ENCODE data around the gene HRH1. TPM values are rescaled to one million over a fixed set of nuclear protein-coding genes. Genes with fewer than 3 reads are reported as not detected.
A peak's percentile ranks its signal among the peaks of the same experiment; 100 is the strongest.

HRH1 gene
- total RNA-seq, 3 donors from 2014 or later = 8.3 to 16.7 (median 10.3) TPM

DNA sequence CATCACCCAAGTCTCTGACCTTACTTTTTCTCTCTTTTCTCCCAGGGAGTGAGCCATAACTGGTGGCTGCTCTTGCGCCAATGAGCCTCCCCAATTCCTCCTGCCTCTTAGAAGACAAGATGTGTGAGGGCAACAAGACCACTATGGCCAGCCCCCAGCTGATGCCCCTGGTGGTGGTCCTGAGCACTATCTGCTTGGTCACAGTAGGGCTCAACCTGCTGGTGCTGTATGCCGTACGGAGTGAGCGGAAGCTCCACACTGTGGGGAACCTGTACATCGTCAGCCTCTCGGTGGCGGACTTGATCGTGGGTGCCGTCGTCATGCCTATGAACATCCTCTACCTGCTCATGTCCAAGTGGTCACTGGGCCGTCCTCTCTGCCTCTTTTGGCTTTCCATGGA is 104.7 kb downstream of the HRH1 start:
- TF ChIP-seq, protein P1, sequence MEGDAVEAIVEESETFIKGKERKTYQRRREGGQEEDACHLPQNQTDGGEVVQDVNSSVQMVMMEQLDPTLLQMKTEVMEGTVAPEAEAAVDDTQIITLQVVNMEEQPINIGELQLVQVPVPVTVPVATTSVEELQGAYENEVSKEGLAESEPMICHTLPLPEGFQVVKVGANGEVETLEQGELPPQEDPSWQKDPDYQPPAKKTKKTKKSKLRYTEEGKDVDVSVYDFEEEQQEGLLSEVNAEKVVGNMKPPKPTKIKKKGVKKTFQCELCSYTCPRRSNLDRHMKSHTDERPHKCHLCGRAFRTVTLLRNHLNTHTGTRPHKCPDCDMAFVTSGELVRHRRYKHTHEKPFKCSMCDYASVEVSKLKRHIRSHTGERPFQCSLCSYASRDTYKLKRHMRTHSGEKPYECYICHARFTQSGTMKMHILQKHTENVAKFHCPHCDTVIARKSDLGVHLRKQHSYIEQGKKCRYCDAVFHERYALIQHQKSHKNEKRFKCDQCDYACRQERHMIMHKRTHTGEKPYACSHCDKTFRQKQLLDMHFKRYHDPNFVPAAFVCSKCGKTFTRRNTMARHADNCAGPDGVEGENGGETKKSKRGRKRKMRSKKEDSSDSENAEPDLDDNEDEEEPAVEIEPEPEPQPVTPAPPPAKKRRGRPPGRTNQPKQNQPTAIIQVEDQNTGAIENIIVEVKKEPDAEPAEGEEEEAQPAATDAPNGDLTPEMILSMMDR (IDR thresholded peaks at IDR 0.05) = no peak
- Histone ChIP-seq H3K4me1 (ENCODE audit: low read depth) (no peaks in the 10 kb centered on the region), H3K4me3 (no peak overlapping the region), H3K36me3 (ENCODE audit: low read depth) (no peaks in the 10 kb centered on the region), H3K9me3 (no peaks in the 10 kb centered on the region)
- intact Hi-C loops (cut with DNase I, micrococcal nuclease) = no loop called here
- DNase-seq (no peak), ATAC-seq (no peak)

DNA sequence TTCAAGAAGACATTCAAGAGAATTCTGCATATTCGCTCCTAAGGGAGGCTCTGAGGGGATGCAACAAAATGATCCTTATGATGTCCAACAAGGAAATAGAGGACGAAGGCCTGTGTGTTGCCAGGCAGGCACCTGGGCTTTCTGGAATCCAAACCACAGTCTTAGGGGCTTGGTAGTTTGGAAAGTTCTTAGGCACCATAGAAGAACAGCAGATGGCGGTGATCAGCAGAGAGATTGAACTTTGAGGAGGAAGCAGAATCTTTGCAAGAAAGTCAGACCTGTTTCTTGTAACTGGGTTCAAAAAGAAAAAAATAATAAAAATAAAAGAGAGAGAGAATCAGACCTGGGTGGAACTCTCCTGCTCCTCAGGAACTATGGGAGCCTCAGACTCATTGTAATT is 106.2 kb downstream of the HRH1 start:
- no peaks in the 10 kb centered on the region for H3K9me3 ChIP-seq
- intact Hi-C loops (cut with DNase I, micrococcal nuclease) = no loop called here
- no peak for DNase-seq
- H3K4me1 ChIP-seq (ENCODE audit: low read depth) = no peaks in the 10 kb centered on the region
- ATAC-seq = no peak
- TF ChIP-seq, protein P1 (IDR thresholded peaks at IDR 0.05) = no peak
- H3K36me3 ChIP-seq (ENCODE audit: low read depth) = no peaks in the 10 kb centered on the region
- H3K4me3 ChIP-seq = no peak overlapping the region

DNA sequence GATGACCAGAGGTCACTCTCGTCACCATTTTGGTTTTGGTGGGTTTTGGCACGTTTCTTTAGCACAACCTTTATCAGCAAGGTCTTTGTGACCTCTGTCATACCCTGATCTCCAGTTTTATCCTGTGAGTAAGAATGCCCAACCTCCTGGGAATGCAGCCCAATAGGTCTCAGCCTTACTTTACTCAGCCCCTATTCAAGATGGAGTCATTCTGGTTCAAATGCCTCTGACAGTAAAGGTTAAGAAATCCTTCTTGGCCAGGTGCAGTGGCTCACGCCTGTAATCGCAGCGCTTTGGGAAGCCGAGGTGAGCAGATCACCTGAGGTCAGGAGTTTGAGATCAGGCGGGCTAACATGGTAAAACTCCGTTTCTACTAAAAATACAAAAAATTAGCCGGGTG is 114.7 kb downstream of the HRH1 start:
- DNase-seq (no peak), ATAC-seq (no peak)
- H3K9me3 ChIP-seq = no peaks in the 10 kb centered on the region
- intact Hi-C loops (cut with DNase I, micrococcal nuclease) = no loop called here
- peaks cover 15% of the 10 kb centered on the region for H3K4me1 ChIP-seq (ENCODE audit: low read depth)
- TF ChIP-seq, protein P1 (IDR thresholded peaks at IDR 0.05) = no peak
- H3K36me3 ChIP-seq (ENCODE audit: low read depth) = no peaks in the 10 kb centered on the region
- H3K4me3 ChIP-seq = no peak overlapping the region

DNA sequence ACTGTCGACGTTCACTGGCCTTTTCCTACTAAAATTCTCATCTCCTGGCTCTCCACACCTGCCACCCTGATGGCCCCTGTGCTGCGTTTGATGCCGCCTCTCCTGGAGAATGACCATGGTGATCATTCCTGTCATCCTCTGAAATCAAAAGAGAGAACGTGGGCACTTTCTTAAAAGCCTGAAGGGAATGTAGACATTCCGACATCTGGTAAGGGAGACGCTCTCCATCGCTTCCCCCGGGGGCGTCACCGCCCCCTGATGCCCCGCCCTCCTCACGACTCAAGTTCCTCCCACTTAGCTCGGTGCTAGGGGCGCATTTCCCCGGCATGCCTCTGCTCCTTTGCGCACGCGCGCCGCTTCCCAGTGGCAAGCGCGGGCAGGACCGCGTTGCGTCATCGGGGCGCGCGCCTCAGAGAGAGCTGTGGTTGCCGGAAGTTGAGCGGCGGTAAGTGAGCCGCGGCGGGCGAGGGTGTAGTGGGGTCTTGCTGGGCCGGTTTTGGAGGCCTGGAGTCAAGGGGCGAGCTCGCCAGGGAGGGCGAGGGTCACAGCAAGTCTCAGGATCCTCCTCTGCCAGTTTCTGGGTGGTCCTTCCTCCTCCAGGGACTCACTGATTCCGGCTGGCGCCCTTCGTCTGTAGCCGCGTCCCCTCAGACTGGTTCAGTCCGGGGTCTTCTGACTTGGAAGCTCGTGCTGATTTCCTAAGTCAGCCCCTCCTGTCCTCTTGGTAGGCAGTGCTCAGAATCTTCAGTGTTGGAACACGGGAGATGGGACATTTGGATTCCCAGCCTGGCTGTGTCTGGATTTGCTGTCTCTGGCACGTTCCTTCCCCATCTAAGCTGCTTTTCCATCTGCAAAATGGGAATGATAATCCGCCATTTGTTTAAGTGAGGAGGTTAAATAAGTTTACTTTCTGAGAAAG is 118.0 kb downstream of the HRH1 start, which contains the start of gene ATG7:
Gene ATG7, plus strand, starts transcription at position 412 of the 919 bp plus-strand sequence. CDS start 26,299 bp downstream, outside the sequence.
- Histone ChIP-seq H3K36me3 (ENCODE audit: low read depth) (no peaks in the 10 kb centered on the region), H3K4me3 (peak within 1 kb of the TSS; percentile 37), H3K4me1 (ENCODE audit: low read depth) (peaks cover 16% of the 10 kb centered on the region), H3K9me3 (no peaks in the 10 kb centered on the region)
- ATAC-seq = peak; percentile 99
- DNase-seq = peak; percentile 98
- TF ChIP-seq, protein P1 (IDR thresholded peaks at IDR 0.05) = no peak
- intact Hi-C loops (cut with DNase I, micrococcal nuclease) = no loop called here

DNA sequence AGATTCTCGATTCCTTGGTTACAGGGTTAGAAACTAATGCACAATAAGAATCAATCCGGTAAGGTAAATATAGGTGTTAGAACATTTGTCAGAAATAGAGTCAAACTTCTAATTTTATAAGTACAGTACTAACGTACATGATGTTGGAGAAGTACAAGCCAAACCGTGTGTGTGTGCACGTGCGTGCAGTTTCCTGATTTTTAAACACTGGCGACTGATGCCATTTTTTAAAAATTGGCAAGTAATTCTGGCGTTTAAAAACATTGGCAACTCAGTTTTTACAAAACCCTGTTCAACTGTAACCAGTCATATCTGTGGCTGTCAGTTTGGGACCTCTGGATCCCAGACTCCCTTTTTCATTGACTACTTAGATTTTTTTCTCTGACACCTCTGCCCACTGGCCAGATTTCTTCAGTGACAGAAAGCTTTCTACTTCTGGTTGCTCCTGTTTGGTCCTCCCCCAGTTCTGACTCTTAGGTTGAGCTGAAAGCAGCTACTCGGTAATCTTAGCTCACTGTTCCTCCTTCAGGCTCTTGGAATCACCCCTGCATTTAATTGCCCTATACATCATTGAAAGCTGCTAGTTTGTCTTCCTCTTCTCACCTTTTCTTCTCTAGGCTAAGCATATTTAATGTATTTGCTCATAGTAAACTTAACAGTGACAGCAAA is 118.7 kb downstream of the HRH1 start:
- intact Hi-C loops (cut with DNase I, micrococcal nuclease) = no loop called here
- peaks cover 16% of the 10 kb centered on the region for H3K4me1 ChIP-seq (ENCODE audit: low read depth)
- TF ChIP-seq, protein P1 (IDR thresholded peaks at IDR 0.05) = no peak
- no peak for ATAC-seq
- peak overlapping the region; percentile 37 for H3K4me3 ChIP-seq
- H3K9me3 ChIP-seq = peaks cover 2% of the 10 kb centered on the region
- H3K36me3 ChIP-seq (ENCODE audit: low read depth) = no peaks in the 10 kb centered on the region
- no peak for DNase-seq

Data from mucosa of descending colon (tissue), 3 donors.